Smooth muscle cell (in vitro differentiated cells): ENCODE data around the gene SEM1. TPM values are rescaled to one million over a fixed set of nuclear protein-coding genes. Genes with fewer than 3 reads are reported as not detected.
A peak's percentile ranks its signal among the peaks of the same experiment; 100 is the strongest.

Experiments used
- DNase-seq: peaks from one replicate; lab custom pipeline; 2025; ENCODE audit not compliant: unreplicated experiment; lab: John Stamatoyannopoulos, UW
- H2AFZ ChIP-seq: fragments of 200-600 bp; sonication (generic); 2 replicates; pipeline ENCODE4 v1.6.0; 2016; ENCODE audit warnings: antibody characterized with exemption, low read depth, mild to moderate bottlenecking
- H3F3A ChIP-seq: fragments of 200-600 bp; sonication (generic); 2 replicates; pipeline ENCODE4 v1.6.0; 2017; ENCODE audit warnings: antibody characterized with exemption, low read depth
- H3K27ac ChIP-seq: fragments of 200-600 bp; sonication (generic); 2 replicates; pipeline ENCODE4 v1.5.1; 2016; ENCODE audit warnings: low read depth, mild to moderate bottlenecking
- H3K27me3 ChIP-seq: fragments of 200-600 bp; sonication (generic); 2 replicates; pipeline ENCODE4 v1.6.1; 2016; ENCODE audit warnings: low read depth, mild to moderate bottlenecking
- H3K36me3 ChIP-seq: fragments of 200-600 bp; sonication (generic); 2 replicates; pipeline ENCODE4 v1.5.1; 2016; ENCODE audit warnings: low read depth
- H3K4me1 ChIP-seq: fragments of 200-600 bp; sonication (generic); 2 replicates; pipeline ENCODE4 v1.5.1; 2016; ENCODE audit warnings: low read depth
- H3K4me2 ChIP-seq: fragments of 200-600 bp; sonication (generic); 2 replicates; pipeline ENCODE4 v1.6.0; 2016; ENCODE audit warnings: mild to moderate bottlenecking
- H3K4me3 ChIP-seq: fragments of 200-600 bp; sonication (generic); 2 replicates; pipeline ENCODE4 v1.5.1; 2016; ENCODE audit warnings: mild to moderate bottlenecking
- H3K79me2 ChIP-seq: fragments of 200-600 bp; sonication (generic); 2 replicates; pipeline ENCODE4 v1.6.0; 2016; ENCODE audit warnings: low read depth, mild to moderate bottlenecking
- H3K9ac ChIP-seq: fragments of 200-600 bp; sonication (generic); 2 replicates; pipeline ENCODE4 v1.6.0; 2016; ENCODE audit warnings: low read depth
- H3K9me3 ChIP-seq: fragments of 200-600 bp; sonication (generic); replicated peaks from 2 replicates; pipeline ENCODE4 v1.5.1; 2016; ENCODE audit warnings: low read depth
- H4K20me1 ChIP-seq: fragments of 200-600 bp; sonication (generic); 2 replicates; pipeline ENCODE4 v1.6.0; 2016; ENCODE audit warnings: low read depth
- WGBS: methylation state at CpG from one replicate; pipeline ENCODE4 v1.1.7; 2016; ENCODE audit warnings: low lambda C conversion rate; 5-methylcytosine and 5-hydroxymethylcytosine counted together
- polyA plus RNA-seq: library from polyadenylated mRNA; unstranded; fragments of >200 nt; fragmentation: Nextera tagmentation; extraction: Ambion mirVana; gene quantifications from 2 replicates; pipeline ENCODE4 v1.2.1, GENCODE V29; 2016
- total RNA-seq: library from RNA; depleted of rRNA; stranded (reverse); fragments of >200 nt; gene quantifications from 2 replicates; pipeline ENCODE4 v1.2.3, GENCODE V29; 2014
- TF ChIP-seq, protein P1 (sequence below): fragments of 200-600 bp; sonication (generic); IDR thresholded peaks from 2 replicates; pipeline ENCODE4 v1.5.1; 2017; ENCODE audit warnings: borderline replicate concordance, mild to moderate bottlenecking, antibody characterized with exemption; ENCODE audit not compliant: insufficient read depth, poor library complexity, severe bottlenecking

Gene SEM1
- total and polyA plus RNA-seq, 2 experiments from 2014 or later, result 26.3 to 272 TPM

DNA sequence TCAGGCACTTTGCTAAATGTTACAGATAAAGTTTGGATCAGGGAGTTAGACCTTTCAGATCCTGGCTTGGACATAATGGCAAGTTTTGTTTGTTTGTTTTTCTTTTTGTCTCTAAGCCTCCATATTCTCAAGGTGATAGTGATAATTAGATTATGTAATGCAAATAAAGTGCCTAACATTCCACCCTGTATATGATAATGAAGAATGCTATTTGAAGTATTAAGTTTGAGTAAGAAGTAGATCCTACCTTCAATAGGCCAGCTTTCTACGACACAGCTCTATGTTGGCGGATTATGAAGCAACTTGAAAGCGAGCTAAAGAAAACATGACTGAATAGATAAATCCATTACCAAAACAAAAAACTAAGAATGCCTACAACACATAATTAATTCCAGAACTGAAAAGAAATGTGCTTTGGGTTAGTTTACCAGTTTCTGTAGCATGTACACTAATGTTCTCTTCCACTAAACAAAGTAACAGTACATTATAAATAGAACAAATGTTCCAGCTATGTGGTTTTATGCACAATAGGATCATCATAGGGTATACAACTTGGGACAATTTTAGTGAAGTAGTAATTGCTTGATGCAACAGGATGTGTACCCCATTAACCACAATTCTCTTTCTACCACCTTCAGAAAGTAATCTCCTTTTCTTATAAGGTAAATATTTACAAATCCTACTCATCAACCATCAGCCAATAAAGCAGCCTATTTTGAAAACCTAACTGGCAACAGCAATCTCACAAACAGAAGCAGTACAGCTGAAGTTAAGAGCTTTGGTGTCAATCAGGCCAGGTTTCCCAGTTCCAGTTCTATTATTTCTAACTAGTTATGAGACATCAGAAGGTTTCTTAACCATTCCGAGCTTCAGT lies 1.5 kb downstream of the SEM1 start:
- Histone ChIP-seq H3F3A (no peaks in the 10 kb centered on the region), H2AFZ (no peak overlapping the region), H3K9me3 (no peaks in the 10 kb centered on the region), H3K79me2 (peaks cover 63% of the 10 kb centered on the region), H3K9ac (no peak overlapping the region), H3K4me2 (peak overlapping the region; percentile 93), H4K20me1 (peaks cover 57% of the 10 kb centered on the region), H3K4me3 (peak overlapping the region; percentile 89), H3K4me1 (peaks cover 14% of the 10 kb centered on the region), H3K36me3 (no peaks in the 10 kb centered on the region), H3K27me3 (no peaks in the 10 kb centered on the region), H3K27ac (no peak overlapping the region)
- WGBS, result 89% methylated on average over 4 of the region's 4 CpGs
- DNase-seq, result no peak
- TF ChIP-seq, protein P1, sequence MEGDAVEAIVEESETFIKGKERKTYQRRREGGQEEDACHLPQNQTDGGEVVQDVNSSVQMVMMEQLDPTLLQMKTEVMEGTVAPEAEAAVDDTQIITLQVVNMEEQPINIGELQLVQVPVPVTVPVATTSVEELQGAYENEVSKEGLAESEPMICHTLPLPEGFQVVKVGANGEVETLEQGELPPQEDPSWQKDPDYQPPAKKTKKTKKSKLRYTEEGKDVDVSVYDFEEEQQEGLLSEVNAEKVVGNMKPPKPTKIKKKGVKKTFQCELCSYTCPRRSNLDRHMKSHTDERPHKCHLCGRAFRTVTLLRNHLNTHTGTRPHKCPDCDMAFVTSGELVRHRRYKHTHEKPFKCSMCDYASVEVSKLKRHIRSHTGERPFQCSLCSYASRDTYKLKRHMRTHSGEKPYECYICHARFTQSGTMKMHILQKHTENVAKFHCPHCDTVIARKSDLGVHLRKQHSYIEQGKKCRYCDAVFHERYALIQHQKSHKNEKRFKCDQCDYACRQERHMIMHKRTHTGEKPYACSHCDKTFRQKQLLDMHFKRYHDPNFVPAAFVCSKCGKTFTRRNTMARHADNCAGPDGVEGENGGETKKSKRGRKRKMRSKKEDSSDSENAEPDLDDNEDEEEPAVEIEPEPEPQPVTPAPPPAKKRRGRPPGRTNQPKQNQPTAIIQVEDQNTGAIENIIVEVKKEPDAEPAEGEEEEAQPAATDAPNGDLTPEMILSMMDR, result no peak

DNA sequence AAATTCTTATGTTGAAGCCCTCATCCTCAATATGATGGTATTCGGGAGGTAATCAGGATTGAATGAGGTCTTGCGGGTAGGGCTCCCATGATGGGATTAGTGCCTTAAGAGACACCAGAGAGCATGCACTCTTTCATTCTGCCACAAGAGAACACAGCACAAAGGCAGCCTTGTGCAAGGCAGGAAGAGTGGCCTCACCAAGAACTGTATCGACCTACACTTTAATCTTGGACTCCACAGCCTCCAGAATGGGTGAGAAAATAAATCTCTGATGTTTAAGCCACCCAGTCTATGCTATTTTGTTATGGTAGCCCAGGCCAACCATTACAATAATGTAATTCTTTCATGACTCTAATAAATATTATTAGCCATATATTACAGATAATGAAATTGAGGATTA lies 8.4 kb downstream of the SEM1 start:
- Histone ChIP-seq H3K36me3 (no peaks in the 10 kb centered on the region), H4K20me1 (peaks cover 100% of the 10 kb centered on the region), H3K79me2 (peaks cover 100% of the 10 kb centered on the region), H3F3A (no peaks in the 10 kb centered on the region), H3K4me1 (peaks cover 3% of the 10 kb centered on the region), H3K9me3 (no peaks in the 10 kb centered on the region), H3K4me3 (no peak overlapping the region), H2AFZ (no peak overlapping the region), H3K9ac (no peak overlapping the region), H3K27ac (no peak overlapping the region), H3K4me2 (no peak overlapping the region), H3K27me3 (no peaks in the 10 kb centered on the region)
- TF ChIP-seq, protein P1, result no peak
- no peak for DNase-seq
- WGBS, result 90% methylated on average over 3 of the region's 3 CpGs

DNA sequence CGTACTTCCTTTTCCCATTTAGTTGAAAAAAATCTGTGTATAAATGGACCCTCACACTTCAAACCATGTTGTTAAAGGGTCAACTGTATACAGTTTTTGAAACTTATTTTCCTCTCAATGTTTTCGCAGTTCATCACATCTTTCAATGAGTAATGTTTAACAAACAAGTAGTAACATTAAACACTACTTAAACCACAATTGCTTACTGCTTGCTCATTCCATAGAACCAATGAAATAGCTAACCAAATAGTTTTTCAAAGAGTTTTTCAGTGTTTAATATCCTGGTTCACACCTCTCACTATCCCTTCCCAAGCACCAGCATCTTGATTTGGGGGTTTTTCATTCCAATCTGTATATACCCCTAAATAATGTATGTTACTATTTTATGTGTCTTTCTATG lies 9.1 kb downstream of the SEM1 start:
- Histone ChIP-seq H3K9ac (no peak overlapping the region), H3K9me3 (no peaks in the 10 kb centered on the region), H3K27ac (no peak overlapping the region), H3F3A (no peaks in the 10 kb centered on the region), H3K27me3 (no peaks in the 10 kb centered on the region), H3K4me3 (no peak overlapping the region), H3K4me1 (peaks cover 3% of the 10 kb centered on the region), H3K36me3 (no peaks in the 10 kb centered on the region), H3K79me2 (peaks cover 100% of the 10 kb centered on the region), H3K4me2 (no peak overlapping the region), H2AFZ (no peak overlapping the region), H4K20me1 (peaks cover 100% of the 10 kb centered on the region)
- 96% methylated on average over 2 of the region's 2 CpGs for WGBS
- no peak for DNase-seq
- TF ChIP-seq, protein P1, result no peak
